GM18868 (cell line): ENCODE results near the gene TMEM184C.
A peak's percentile ranks its signal among the peaks of the same experiment; 100 is the strongest.

Experiments used
- ATAC-seq: cut with Tn5 transposase; IDR thresholded peaks from one replicate; pipeline ENCODE4 v1.9.1; 2021; ENCODE audit warnings: mild to moderate bottlenecking, moderate library complexity; ENCODE audit not compliant: unreplicated experiment

The TMEM184C gene

GRCh38 chr4:147617173-147617840 is at the start of gene TMEM184C:
Gene TMEM184C (plus strand): TSS chr4:147617397. CDS start chr4:147617957, 560 bp downstream.
- ATAC-seq = peak; percentile 99

- no peak for ATAC-seq
Observed at GRCh38 chr4:147570616-147571015, 46.6 kb upstream of the TMEM184C start.

- no peak for ATAC-seq
Observed at GRCh38 chr4:147571036-147571770, 46.0 kb upstream of the TMEM184C start.

GRCh38 chr4:147576084-147576483 is 41.1 kb upstream of the TMEM184C start:
- ATAC-seq = no peak

GRCh38 chr4:147578051-147578476 is 39.1 kb upstream of the TMEM184C start:
- ATAC-seq = no peak

GRCh38 chr4:147578593-147578992 is 38.6 kb upstream of the TMEM184C start:
- ATAC-seq = no peak

GRCh38 chr4:147580396-147580795 is 36.8 kb upstream of the TMEM184C start:
- no peak for ATAC-seq

GRCh38 chr4:147581606-147582350 is 35.4 kb upstream of the TMEM184C start:
- no peak for ATAC-seq

- no peak for ATAC-seq
Observed at GRCh38 chr4:147582386-147583060, 34.7 kb upstream of the TMEM184C start.

- no peak for ATAC-seq
Observed at GRCh38 chr4:147583876-147584275, 33.3 kb upstream of the TMEM184C start.

- ATAC-seq = no peak
Observed at GRCh38 chr4:147586032-147586431, 31.2 kb upstream of the TMEM184C start.

GRCh38 chr4:147586637-147587036 is 30.6 kb upstream of the TMEM184C start:
- ATAC-seq = peak; percentile 94

- ATAC-seq = no peak
Observed at GRCh38 chr4:147587041-147587440, 30.2 kb upstream of the TMEM184C start.

GRCh38 chr4:147589586-147589985 is 27.6 kb upstream of the TMEM184C start:
- ATAC-seq = no peak

- peak; percentile 50 for ATAC-seq
Observed at GRCh38 chr4:147590249-147590920, 26.8 kb upstream of the TMEM184C start.

GRCh38 chr4:147591106-147591505 is 26.1 kb upstream of the TMEM184C start:
- ATAC-seq = no peak

GRCh38 chr4:147594107-147594506 is 23.1 kb upstream of the TMEM184C start:
- ATAC-seq = no peak

GRCh38 chr4:147594578-147594977 is 22.6 kb upstream of the TMEM184C start:
- no peak for ATAC-seq

- ATAC-seq = peak; percentile 42
Observed at GRCh38 chr4:147596377-147596776, 20.8 kb upstream of the TMEM184C start.

GRCh38 chr4:147596981-147597380 is 20.2 kb upstream of the TMEM184C start:
- no peak for ATAC-seq

GRCh38 chr4:147597561-147597960 is 19.6 kb upstream of the TMEM184C start:
- ATAC-seq = no peak
